Activated CD8-positive, alpha-beta memory T cell treated with anti-CD3 and anti-CD28 coated beads, Interleukin-2, amount 10 ng/mL, durations not matched to agents 7 days and 5 days (primary cell): ENCODE measurements around the gene SLC44A1. TPM values are rescaled to one million over a fixed set of nuclear protein-coding genes. Genes with fewer than 3 reads are reported as not detected.
"Not testable (repeated sequence)": the region's sequence is repeated elsewhere in the genome, so short reads cannot be mapped to it uniquely, and the experiment has no call there.

Experiments used
- ATAC-seq: fragments of 150-1000 bp; cut with Tn5 transposase; one replicate; pipeline ENCODE4 v1.10.0; 2021; ENCODE audit warnings: moderate library complexity
- CTCF ChIA-PET: fragments of 350-600 bp; sonication (Branson Sonifier 250); formaldehyde crosslinking; loops from one replicate; lab custom pipeline; 2021; ENCODE audit warnings: antibody characterized with exemption; lab: Charles Lee
- DNase-seq: peaks from one replicate; pipeline ENCODE4 v3.0.0-alpha.2; 2020
- H3K27ac Mint-ChIP-seq: one replicate; pipeline ENCODE4 v1.8.0; 2021; ENCODE audit warnings: mild to moderate bottlenecking, mixed read lengths
- H3K27me3 Mint-ChIP-seq: one replicate; pipeline ENCODE4 v1.8.0; 2021; ENCODE audit warnings: mixed read lengths
- H3K36me3 Mint-ChIP-seq: one replicate; pipeline ENCODE4 v1.8.0; 2021; ENCODE audit warnings: mild to moderate bottlenecking, mixed read lengths
- H3K4me1 Mint-ChIP-seq: one replicate; pipeline ENCODE4 v1.8.0; 2021; ENCODE audit warnings: mixed read lengths
- H3K4me3 Mint-ChIP-seq: one replicate; pipeline ENCODE4 v1.8.0; 2021; ENCODE audit warnings: mild to moderate bottlenecking, moderate library complexity, mixed read lengths
- H3K9me3 Mint-ChIP-seq: one replicate; pipeline ENCODE4 v1.8.0; 2022; ENCODE audit warnings: low read depth, mixed read lengths
- total RNA-seq, 2 experiments: library from RNA; stranded (reverse); gene quantifications; one replicate each; pipeline ENCODE4 v1.2.3, GENCODE V29; 2021

SLC44A1 gene
- total RNA-seq, 2 experiments from 2014 or later = 4.9 to 10.3 TPM

GRCh38 chr9:105245891-105246161 lies 1.4 kb downstream of the SLC44A1 start:
- no peaks in the 10 kb centered on the region for H3K9me3 Mint-ChIP-seq
- peaks cover 21% of the 10 kb centered on the region for H3K4me1 Mint-ChIP-seq
- H3K27ac Mint-ChIP-seq = no peak overlapping the region
- ATAC-seq (no peak), DNase-seq (no peak)
- H3K4me3 Mint-ChIP-seq = peak overlapping the region; percentile 89
- CTCF ChIA-PET = interaction anchor here (1.7 kb wide), 1 partner anchor 169 kb away, joined by 8 read pairs; no protein-coding TSS in a partner anchor
- H3K36me3 Mint-ChIP-seq = no peaks in the 10 kb centered on the region
- H3K27me3 Mint-ChIP-seq = peaks cover 64% of the 10 kb centered on the region

GRCh38 chr9:105246656-105247173 lies 2.3 kb downstream of the SLC44A1 start:
- CTCF ChIA-PET = interaction anchor here (0.6 to 1.3 kb wide), 2 partner anchors 10 to 169 kb away, joined by 3 to 4 read pairs; no protein-coding TSS in a partner anchor
- ATAC-seq (no peak), DNase-seq (no peak)
- H3K27me3 Mint-ChIP-seq = peaks cover 55% of the 10 kb centered on the region
- no peak overlapping the region for H3K4me3 Mint-ChIP-seq
- peaks cover 21% of the 10 kb centered on the region for H3K4me1 Mint-ChIP-seq
- no peaks in the 10 kb centered on the region for H3K36me3 Mint-ChIP-seq
- no peaks in the 10 kb centered on the region for H3K9me3 Mint-ChIP-seq
- no peak overlapping the region for H3K27ac Mint-ChIP-seq

GRCh38 chr9:105248691-105249090 lies 4.2 kb downstream of the SLC44A1 start:
- no peak for DNase-seq
- Mint-ChIP-seq H3K4me1 (peaks cover 13% of the 10 kb centered on the region), H3K36me3 (no peaks in the 10 kb centered on the region), H3K9me3 (no peaks in the 10 kb centered on the region), H3K27me3 (peaks cover 36% of the 10 kb centered on the region), H3K27ac (no peak overlapping the region), H3K4me3 (no peak overlapping the region)
- CTCF ChIA-PET = no interaction called here
- ATAC-seq = no peak

GRCh38 chr9:105251133-105251532 lies 6.7 kb downstream of the SLC44A1 start:
- no peak for ATAC-seq
- H3K4me3 Mint-ChIP-seq = no peak overlapping the region
- CTCF ChIA-PET = no interaction called here
- no peak for DNase-seq
- H3K27me3 Mint-ChIP-seq = peaks cover 27% of the 10 kb centered on the region
- no peak overlapping the region for H3K27ac Mint-ChIP-seq
- H3K36me3 Mint-ChIP-seq = no peaks in the 10 kb centered on the region
- H3K4me1 Mint-ChIP-seq = peaks cover 1% of the 10 kb centered on the region
- H3K9me3 Mint-ChIP-seq = no peaks in the 10 kb centered on the region

- CTCF ChIA-PET = no interaction called here
- H3K27ac Mint-ChIP-seq = no peak overlapping the region
- H3K36me3 Mint-ChIP-seq = no peaks in the 10 kb centered on the region
- H3K4me3 Mint-ChIP-seq = no peak overlapping the region
- no peak for ATAC-seq
- no peaks in the 10 kb centered on the region for H3K9me3 Mint-ChIP-seq
- H3K27me3 Mint-ChIP-seq = peaks cover 20% of the 10 kb centered on the region
- peaks cover 3% of the 10 kb centered on the region for H3K4me1 Mint-ChIP-seq
- DNase-seq = no peak
Observed at GRCh38 chr9:105251733-105252404, 7.4 kb downstream of the SLC44A1 start.

GRCh38 chr9:105252405-105252756 lies 7.9 kb downstream of the SLC44A1 start:
- peaks cover 3% of the 10 kb centered on the region for H3K4me1 Mint-ChIP-seq
- H3K27ac Mint-ChIP-seq = no peak overlapping the region
- no peaks in the 10 kb centered on the region for H3K9me3 Mint-ChIP-seq
- CTCF ChIA-PET = no interaction called here
- no peaks in the 10 kb centered on the region for H3K36me3 Mint-ChIP-seq
- H3K4me3 Mint-ChIP-seq = no peak overlapping the region
- peaks cover 15% of the 10 kb centered on the region for H3K27me3 Mint-ChIP-seq
- DNase-seq (no peak), ATAC-seq (no peak)

- Mint-ChIP-seq H3K36me3 (no peaks in the 10 kb centered on the region), H3K4me1 (peaks cover 7% of the 10 kb centered on the region), H3K27ac (no peak overlapping the region), H3K4me3 (no peak overlapping the region), H3K9me3 (no peaks in the 10 kb centered on the region), H3K27me3 (no peaks in the 10 kb centered on the region)
- CTCF ChIA-PET = interaction anchor here (0.6 to 2.0 kb wide), 2 partner anchors 10 to 22 kb away, joined by 3 to 6 read pairs; partner anchors contain the start of gene SLC44A1
- DNase-seq (no peak), ATAC-seq (no peak)
Observed at GRCh38 chr9:105254226-105254625, 9.8 kb downstream of the SLC44A1 start.

- no peaks in the 10 kb centered on the region for H3K36me3 Mint-ChIP-seq
- DNase-seq = no peak
- no peaks in the 10 kb centered on the region for H3K27me3 Mint-ChIP-seq
- H3K4me3 Mint-ChIP-seq = no peak overlapping the region
- no peaks in the 10 kb centered on the region for H3K9me3 Mint-ChIP-seq
- H3K4me1 Mint-ChIP-seq = peaks cover 14% of the 10 kb centered on the region
- H3K27ac Mint-ChIP-seq = no peak overlapping the region
- no peak for ATAC-seq
- CTCF ChIA-PET = interaction anchor here (2.0 kb wide), 1 partner anchor 11 kb away, joined by 6 read pairs; the partner anchor contains the start of gene SLC44A1
Observed at GRCh38 chr9:105255421-105255820, 11.0 kb downstream of the SLC44A1 start.

- not testable (repeated sequence) for H3K36me3 Mint-ChIP-seq, H3K27ac Mint-ChIP-seq, ATAC-seq, DNase-seq, H3K27me3 Mint-ChIP-seq, H3K9me3 Mint-ChIP-seq, H3K4me3 Mint-ChIP-seq
- H3K4me1 Mint-ChIP-seq = peaks cover 14% of the 10 kb centered on the region
- CTCF ChIA-PET = interaction anchor here (0.7 kb wide), 2 partner anchors 9 to 99 kb away, joined by 3 read pairs; no protein-coding TSS in a partner anchor
Observed at GRCh38 chr9:105256569-105256968, 12.1 kb downstream of the SLC44A1 start.

- Mint-ChIP-seq H3K36me3 (no peaks in the 10 kb centered on the region), H3K27ac (no peak overlapping the region), H3K9me3 (no peaks in the 10 kb centered on the region)
Observed at GRCh38 chr9:105257809-105258208, 13.4 kb downstream of the SLC44A1 start.

GRCh38 chr9:105258225-105258737 lies 13.8 kb downstream of the SLC44A1 start:
- Mint-ChIP-seq H3K27ac (no peak overlapping the region), H3K27me3 (no peaks in the 10 kb centered on the region), H3K9me3 (no peaks in the 10 kb centered on the region), H3K36me3 (no peaks in the 10 kb centered on the region), H3K4me1 (peaks cover 14% of the 10 kb centered on the region), H3K4me3 (no peak overlapping the region)
- DNase-seq = no peak
- no peak for ATAC-seq
- CTCF ChIA-PET = no interaction called here

More at GRCh38 chr9:105257809-105258208, 13.4 kb downstream of the SLC44A1 start:
- no peak overlapping the region for H3K4me3 Mint-ChIP-seq
- CTCF ChIA-PET = no interaction called here
- ATAC-seq = no peak
- H3K4me1 Mint-ChIP-seq = peaks cover 14% of the 10 kb centered on the region
- DNase-seq = no peak
- H3K27me3 Mint-ChIP-seq = no peaks in the 10 kb centered on the region

GRCh38 chr9:105259274-105259673 lies 14.8 kb downstream of the SLC44A1 start:
- DNase-seq = no peak
- ATAC-seq = no peak
- Mint-ChIP-seq H3K27ac (no peak overlapping the region), H3K36me3 (peaks cover 4% of the 10 kb centered on the region), H3K4me3 (no peak overlapping the region), H3K9me3 (peaks cover 2% of the 10 kb centered on the region), H3K4me1 (peaks cover 19% of the 10 kb centered on the region), H3K27me3 (no peaks in the 10 kb centered on the region)
- CTCF ChIA-PET = interaction anchor here (1.2 kb wide), 1 partner anchor 268 kb away, joined by 3 read pairs; no protein-coding TSS in a partner anchor

- CTCF ChIA-PET = interaction anchor here (1.2 kb wide), 1 partner anchor 269 kb away, joined by 3 read pairs; no protein-coding TSS in a partner anchor
- Mint-ChIP-seq H3K4me3 (no peak overlapping the region), H3K27me3 (no peaks in the 10 kb centered on the region), H3K4me1 (peaks cover 23% of the 10 kb centered on the region), H3K36me3 (peaks cover 7% of the 10 kb centered on the region), H3K9me3 (peaks cover 2% of the 10 kb centered on the region), H3K27ac (no peak overlapping the region)
- DNase-seq (no peak), ATAC-seq (no peak)
Observed at GRCh38 chr9:105259731-105260612, 15.5 kb downstream of the SLC44A1 start.
